ENCODE data around the gene RABL6.
"Not testable (repeated sequence)": the region's sequence is repeated elsewhere in the genome, so short reads cannot be mapped to it uniquely, and the experiment has no call there.

The RABL6 gene

DNA sequence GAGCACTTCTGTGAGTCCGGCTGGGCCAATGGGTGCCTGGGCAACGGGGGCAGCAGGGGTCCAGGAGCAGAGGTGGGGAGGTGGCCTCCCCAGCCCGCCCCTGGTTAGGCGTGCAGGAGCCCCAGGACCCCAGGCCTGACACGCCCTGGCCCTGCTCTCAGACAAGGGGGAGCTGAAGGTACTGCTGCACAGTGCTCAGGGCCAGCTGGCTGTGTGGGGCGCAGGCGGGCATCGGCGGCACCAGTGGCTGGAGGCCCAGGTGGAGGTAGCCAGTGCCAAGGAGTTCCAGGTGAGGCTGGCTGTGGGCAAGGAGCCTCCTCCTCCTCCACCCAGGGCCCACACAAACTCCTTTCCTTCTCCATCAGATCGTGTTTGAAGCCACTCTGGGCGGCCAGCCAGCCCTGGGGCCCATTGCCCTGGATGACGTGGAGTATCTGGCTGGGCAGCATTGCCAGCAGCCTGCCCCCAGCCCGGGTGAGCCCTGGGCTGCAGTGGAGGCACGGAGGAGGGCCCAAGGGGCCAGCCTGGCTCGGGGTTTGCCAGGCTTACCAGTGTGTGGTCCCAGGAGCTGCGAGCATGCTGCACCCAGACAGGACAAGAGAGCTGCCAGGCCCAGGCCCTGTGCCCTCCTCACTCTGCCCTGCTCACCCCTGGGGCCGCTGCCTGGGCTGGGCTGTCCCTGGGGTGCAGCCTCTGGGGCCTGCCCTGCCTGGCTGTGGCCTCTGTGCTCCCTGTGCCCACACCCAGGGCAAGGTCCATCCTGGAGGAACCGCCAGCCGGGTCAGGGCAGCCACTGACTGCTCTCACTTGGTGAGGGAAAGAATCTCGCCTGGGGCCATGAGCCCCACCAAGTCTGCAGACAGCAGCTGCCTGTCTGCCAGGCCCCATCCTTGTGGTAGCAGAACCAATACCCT, 51.4 kb downstream of the RABL6 start:
- no peak for DNase-seq

DNA sequence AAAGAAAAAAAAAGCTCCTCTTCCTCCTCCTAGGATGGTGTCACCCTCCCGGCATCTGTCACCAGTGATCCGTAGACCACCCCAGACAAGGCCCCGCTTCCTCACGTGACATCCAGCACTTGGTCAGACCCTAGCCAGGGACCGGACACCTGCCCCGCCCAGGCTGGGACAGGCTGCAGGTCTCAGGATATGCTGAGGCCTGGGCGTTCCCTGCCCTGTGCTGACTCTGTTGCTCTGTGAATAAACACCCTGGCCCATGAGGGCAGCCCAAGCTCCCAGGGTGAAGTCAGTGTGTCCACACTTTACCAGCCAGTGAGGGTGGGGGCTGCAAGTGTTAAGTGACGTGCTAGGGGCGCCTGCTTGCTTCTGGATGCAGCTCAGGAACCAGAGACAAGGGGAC, 52.8 kb downstream of the RABL6 start:
- DNase-seq = no peak

DNA sequence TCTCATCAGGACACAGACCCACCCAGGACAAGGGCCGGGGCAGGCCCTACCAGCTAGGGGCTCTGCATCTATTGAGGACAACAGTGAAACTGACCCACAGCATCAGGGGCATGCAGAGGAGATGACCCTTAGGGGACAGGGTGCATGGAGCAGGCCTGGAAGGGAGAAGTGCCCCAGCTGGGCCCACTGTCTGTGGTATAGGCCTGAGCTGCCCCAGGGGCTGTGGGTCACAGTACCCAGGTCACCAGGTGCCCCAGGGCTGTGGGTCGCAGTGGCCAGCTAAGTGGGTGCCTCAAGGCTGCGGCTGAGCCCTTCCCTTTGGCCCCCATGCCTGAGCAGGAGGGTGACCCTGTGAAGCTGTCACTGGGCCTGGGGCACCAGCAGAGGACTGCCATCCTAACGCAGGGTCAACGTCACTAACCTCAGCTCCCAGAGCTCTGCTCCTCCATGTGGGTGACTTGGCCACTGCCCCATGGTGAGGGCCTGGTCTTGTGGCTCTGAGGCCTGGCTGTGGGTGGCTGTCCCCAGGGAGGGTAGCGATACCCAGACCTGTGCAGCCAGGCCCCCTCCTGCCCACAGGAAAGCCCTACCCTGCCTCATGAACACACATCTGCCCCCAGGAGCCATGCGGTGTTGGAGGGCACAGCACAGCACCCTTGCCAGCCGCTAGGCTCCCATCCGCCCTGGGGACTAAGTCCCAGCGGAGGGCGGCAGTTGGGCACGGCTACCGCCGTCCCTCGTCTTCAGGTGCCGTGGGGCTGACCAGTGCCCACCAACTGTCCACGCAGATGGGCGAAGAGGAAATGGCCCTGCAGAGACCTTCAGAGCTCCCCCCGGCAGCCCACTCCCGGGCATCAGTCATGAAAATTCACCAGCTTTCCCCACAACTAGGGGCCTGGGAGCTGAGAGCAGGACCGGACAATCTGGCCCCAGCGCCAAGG, 53.5 kb downstream of the RABL6 start:
- no peak for DNase-seq

DNA sequence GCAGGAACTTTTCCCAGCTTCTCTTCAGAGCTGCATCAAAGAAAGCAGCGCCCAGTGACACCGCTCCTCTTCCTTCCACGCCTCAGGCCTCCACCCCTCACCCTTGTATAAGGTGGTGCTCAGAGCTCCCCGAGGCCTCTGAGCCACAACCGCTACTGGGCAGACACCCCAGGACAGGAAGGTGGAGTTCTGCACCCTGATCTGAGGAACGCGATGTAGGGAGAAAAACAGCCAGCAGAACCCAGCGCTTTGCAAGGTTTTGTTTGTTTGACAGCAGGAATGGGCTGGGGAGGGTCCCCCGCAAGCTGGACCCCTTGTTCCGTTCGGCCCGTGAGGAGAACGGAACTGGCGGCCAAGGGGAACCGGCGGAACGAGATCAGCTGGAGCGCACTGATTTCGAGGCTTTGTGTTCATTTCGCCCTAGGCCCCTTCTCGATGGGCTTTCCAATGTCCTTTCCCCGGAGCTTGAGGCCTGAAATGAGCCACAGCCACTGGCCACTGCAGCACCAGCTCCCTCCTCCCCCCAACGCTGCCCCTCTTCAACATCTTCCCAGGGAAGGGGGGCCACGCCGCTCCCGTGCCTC, 54.2 kb downstream of the RABL6 start:
- DNase-seq = no peak

GRCh38 chr9:136862849-136863622, 55.3 kb downstream of the RABL6 start:
- no peak for DNase-seq

DNA sequence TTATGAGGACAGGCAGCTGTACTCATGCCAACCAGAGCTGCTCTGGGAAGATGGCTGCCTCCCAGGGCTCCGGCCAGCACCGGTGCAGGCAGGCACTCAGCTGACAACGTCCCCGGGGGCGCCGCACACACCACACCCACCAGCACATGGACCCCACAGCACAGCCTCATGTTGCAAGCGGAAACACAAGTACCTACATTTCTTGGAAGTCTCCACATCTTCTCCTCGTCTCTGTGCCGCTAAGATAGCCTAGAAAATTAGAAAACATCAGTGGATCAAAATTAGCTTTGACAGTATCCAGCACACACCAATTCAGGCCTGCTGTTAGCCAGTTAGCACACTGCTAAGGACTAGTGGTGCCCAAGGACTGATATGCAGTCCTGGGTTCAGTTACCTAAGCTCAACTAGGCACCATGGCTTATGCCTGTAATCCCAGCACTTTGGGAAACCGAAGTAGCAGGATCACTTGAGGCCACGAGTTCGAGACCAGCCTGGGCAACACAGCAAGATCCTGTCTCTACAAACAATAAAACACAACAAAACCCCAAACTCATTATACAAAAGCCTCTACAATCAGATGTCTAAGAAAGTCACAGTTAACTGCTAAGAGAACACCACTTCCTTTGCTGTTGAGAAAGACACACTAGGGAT, 56.0 kb downstream of the RABL6 start:
- no peak for DNase-seq

- DNase-seq = no peak
These were observed 57.5 kb downstream of the RABL6 start for GRCh38 chr9:136865041-136865767.

DNA sequence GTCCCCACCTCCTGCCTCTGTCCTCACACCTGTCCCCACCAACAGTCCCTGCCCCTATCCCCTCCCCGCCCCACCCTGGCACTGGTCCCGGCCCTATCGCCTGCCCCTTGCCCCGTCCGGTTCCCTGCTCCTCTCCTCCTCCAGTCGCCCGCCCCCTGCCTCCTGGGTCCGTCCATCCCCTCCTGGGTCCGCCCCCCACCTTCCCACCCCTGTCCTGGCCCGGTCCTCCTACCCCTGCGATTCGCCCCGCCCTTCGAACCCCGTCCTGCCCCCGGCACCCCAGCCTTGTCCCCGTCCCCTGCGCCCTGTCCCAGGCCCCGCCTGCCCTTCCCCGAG, 58.0 kb downstream of the RABL6 start:
- no peak for DNase-seq

DNA sequence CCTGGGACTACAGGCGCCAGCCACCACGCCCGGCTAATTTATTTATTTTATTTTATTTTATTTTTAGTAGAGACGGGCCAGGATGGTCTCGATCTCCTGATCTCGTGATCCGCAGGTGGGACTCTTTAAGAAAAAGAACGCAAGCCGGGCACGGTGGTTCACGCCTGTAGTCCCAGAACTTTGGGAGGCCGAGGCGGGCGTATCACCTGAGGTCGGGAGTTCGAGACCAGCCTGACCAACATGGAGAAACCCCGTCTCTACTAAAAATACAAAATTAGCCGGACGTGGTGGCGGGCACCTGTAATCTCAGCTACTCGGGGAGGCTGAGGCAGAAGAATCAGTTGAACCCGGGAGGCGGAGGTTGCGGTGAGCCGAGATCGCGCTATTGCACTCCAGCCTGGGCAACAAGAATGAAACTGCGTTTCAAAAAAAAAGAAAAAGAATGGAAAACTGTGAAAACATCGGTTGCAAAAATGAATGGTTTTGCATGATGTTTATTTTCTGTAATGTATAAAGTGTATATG, 59.2 kb downstream of the RABL6 start:
- DNase-seq = not testable (repeated sequence)

- DNase-seq = no peak
These were observed 59.7 kb downstream of the RABL6 start for GRCh38 chr9:136867480-136867879.

DNA sequence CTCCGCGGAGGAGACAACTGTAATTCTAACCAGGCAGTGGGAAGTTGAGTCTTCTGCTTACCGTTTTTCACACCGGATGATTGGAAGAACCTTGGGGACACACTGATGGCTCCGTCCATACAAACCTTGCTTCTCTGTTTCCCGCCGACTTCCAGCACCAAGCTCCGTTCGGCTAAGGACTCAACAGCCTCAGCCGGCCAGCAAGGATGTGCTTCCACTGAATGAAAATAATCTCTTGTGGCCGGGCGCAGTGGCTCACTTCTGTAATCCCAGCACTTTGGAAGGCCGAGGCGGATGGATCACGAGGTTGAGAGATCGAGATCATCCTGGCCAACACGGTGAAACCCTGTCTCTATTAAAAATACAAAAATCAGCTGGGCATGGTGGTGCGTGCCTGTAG, 60.2 kb downstream of the RABL6 start:
- no peak for DNase-seq

DNA sequence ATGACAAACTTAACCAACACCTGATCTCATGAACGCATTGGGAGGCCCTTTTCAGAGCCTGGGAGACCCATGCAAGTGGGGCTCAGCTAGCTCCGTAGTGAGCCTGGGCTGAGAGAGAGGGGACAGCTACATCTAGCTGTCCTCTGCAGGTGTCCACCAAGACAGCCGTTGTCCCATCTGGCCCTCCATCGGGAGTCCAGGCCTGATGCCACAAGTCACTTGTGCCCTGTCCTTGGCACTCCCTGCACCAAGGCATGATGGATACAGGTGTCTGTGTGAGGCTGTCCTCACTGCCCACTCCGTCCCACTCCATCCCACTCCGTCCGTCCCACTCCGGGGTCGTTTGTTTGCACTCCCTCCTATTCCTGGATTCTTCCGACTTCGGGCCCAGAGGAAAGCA, 60.9 kb downstream of the RABL6 start:
- no peak for DNase-seq

- DNase-seq = not testable (repeated sequence)
These were observed 61.9 kb downstream of the RABL6 start for GRCh38 chr9:136869611-136870010.

DNA sequence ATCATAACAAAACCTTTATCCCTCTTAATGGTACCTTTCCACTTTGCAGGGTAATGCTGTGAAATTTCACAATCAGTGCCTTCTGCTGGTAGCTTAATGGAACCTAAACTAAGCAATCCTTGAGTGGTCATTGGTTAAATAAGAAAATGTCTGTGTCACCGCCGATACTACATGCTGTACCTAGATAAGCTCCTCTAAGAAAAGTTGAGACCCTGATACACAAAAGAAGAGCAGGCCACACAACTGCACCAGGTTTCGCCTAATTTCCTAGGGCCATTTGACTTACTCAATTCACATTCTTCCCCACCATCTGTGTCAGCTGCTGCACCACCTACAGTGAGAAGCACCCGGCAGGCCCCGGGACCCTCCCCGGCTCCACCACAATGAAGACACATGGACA, 67.4 kb downstream of the RABL6 start:
- no peak for DNase-seq

GRCh38 chr9:136876476-136876875, 68.7 kb downstream of the RABL6 start:
- DNase-seq = no peak

- no peak for DNase-seq
These were observed 72.9 kb downstream of the RABL6 start for GRCh38 chr9:136880651-136881050.

- peak; percentile 23 for DNase-seq
These were observed 74.0 kb downstream of the RABL6 start for GRCh38 chr9:136881691-136882108.

DNA sequence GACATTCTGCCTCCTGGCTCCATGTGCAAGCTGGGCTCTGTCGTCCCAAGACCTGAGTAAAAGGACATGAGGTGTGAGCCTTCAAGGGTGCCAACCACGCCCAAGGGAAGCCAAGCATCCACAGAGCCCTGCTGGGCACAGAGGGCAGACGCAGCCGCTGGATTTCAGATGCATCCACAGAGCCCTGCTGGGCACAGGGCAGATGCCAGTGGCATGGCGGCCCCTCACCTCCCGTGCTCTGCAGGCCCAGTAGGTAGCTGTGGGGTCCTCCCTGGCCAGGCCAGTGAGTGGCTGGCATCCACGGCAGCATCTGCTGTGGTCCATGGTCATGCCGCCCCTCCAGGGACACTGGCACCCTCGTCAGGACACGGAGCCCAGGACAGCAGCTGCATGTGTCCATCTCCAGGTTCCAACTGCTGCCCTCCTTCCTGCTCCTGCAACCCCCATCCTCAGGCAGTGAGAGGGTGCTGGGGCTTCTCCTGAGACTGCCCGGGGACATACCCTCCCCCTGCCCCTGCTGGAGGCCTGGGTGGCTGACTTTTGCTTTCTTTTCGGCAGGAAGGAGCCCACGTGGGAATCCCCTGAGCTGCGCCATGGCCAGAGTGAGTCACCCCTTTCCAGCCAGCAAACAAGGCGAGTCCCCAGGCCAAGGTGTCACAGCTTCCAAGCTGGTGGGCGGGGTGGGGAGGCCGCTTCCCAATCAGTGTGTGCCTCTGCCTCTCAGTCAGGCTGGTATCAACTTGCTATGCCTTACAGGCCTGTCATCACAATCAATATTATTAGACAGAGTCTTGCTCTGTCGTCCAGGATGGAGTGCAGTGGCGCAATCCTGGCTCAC, 74.6 kb downstream of the RABL6 start:
- DNase-seq = peak; percentile 90

DNA sequence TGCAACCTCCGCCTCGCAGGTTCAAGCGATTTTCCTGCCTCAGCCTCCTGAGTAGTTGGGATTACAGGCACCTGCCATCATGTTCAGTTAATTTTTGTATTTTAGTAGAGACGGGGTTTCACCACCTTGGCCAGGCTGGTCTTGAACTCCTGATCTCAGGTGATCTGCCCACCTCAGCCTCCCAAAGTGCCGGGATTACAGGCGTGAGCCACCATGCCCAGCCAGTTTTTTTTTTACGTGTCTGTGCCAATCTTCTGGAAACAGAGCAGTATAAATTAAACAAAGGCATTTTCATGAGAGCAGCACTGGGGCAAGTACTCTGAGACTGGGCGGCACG, 75.2 kb downstream of the RABL6 start:
- DNase-seq = not testable (repeated sequence)

GRCh38 chr9:136883670-136884069, 75.9 kb downstream of the RABL6 start:
- not testable (repeated sequence) for DNase-seq

Measured in activated CD4-positive, alpha-beta T cell treated with anti-CD3 and anti-CD28 coated beads, Interleukin-2, amount 50 U/mL, for 1 hour (primary cell).